GM23338 (cell line): Measurements from ENCODE around the gene PDE10A. TPM values are rescaled to one million over a fixed set of nuclear protein-coding genes. Genes with fewer than 3 reads are reported as not detected.

ENCODE experiments used
- ATAC-seq: fragments of 200-7000 bp; cut with Tn5 transposase; 3 replicates; pipeline ENCODE4 v1.9.1; 2020
- DNase-seq: peaks from one replicate; pipeline ENCODE4 v3.0.0-alpha.2; 2015; ENCODE audit warnings: low spot score
- H2AFZ ChIP-seq: fragments of 200-600 bp; sonication (generic); 2 replicates; pipeline ENCODE4 v1.8.0; 2016; ENCODE audit warnings: antibody characterized with exemption, mild to moderate bottlenecking, moderate library complexity
- H3F3A ChIP-seq: fragments of 200-600 bp; sonication (generic); replicated peaks from 2 replicates; pipeline ENCODE4 v1.8.0; 2017; ENCODE audit warnings: antibody characterized with exemption, mixed run types, low read depth
- H3K27ac ChIP-seq: fragments of 200-600 bp; sonication (generic); 2 replicates; pipeline ENCODE4 v1.6.1; 2016; ENCODE audit warnings: low read depth
- H3K27me3 ChIP-seq: fragments of 200-600 bp; sonication (generic); 2 replicates; pipeline ENCODE4 v1.8.0; 2016; ENCODE audit warnings: mild to moderate bottlenecking, mixed run types, moderate library complexity; ENCODE audit not compliant: insufficient read depth
- H3K36me3 ChIP-seq: fragments of 200-600 bp; sonication (generic); 2 replicates; pipeline ENCODE4 v1.8.0; 2016; ENCODE audit warnings: mild to moderate bottlenecking; ENCODE audit not compliant: insufficient read depth
- H3K4me1 ChIP-seq: fragments of 200-600 bp; sonication (generic); 2 replicates; pipeline ENCODE4 v1.8.0; 2016; ENCODE audit warnings: mild to moderate bottlenecking, moderate library complexity; ENCODE audit not compliant: insufficient read depth
- H3K4me2 ChIP-seq: fragments of 200-600 bp; sonication (generic); 2 replicates; pipeline ENCODE4 v1.7.1; 2017; ENCODE audit warnings: mixed run types
- H3K4me3 ChIP-seq: fragments of 200-600 bp; sonication (generic); 2 replicates; pipeline ENCODE4 v1.6.1; 2016; ENCODE audit warnings: mixed run types
- H3K79me2 ChIP-seq: fragments of 200-600 bp; sonication (generic); replicated peaks from 2 replicates; pipeline ENCODE4 v1.8.0; 2017; ENCODE audit warnings: mild to moderate bottlenecking; ENCODE audit not compliant: insufficient read depth
- H3K9me2 ChIP-seq: fragments of 200-600 bp; sonication (generic); 2 replicates; pipeline ENCODE4 v1.8.0; 2017; ENCODE audit not compliant: insufficient read depth
- H4K20me1 ChIP-seq: fragments of 200-600 bp; sonication (generic); replicated peaks from 2 replicates; pipeline ENCODE4 v1.8.0; 2017; ENCODE audit warnings: mild to moderate bottlenecking; ENCODE audit not compliant: insufficient read depth
- H3K27ac Mint-ChIP-seq: 2 replicates; pipeline ENCODE4 v1.8.0; 2020; ENCODE audit warnings: inconsistent platforms, mild to moderate bottlenecking, moderate library complexity, mixed read lengths
- H3K27me3 Mint-ChIP-seq: 3 replicates; pipeline ENCODE4 v1.8.0; 2022; ENCODE audit warnings: low read depth, mild to moderate bottlenecking, moderate library complexity, mixed read lengths, inconsistent platforms; ENCODE audit not compliant: insufficient read depth, poor library complexity
- H3K36me3 Mint-ChIP-seq: 3 replicates; pipeline ENCODE4 v1.8.0; 2021; ENCODE audit warnings: low read depth, mild to moderate bottlenecking, inconsistent platforms, moderate library complexity, mixed read lengths
- H3K4me1 Mint-ChIP-seq: 3 replicates; pipeline ENCODE4 v1.8.0; 2020; ENCODE audit warnings: mild to moderate bottlenecking, inconsistent platforms, mixed read lengths
- H3K4me3 Mint-ChIP-seq: 3 replicates; pipeline ENCODE4 v1.8.0; 2021; ENCODE audit warnings: moderate library complexity, mild to moderate bottlenecking, inconsistent platforms, mixed read lengths
- H3K9me3 Mint-ChIP-seq: 3 replicates; pipeline ENCODE4 v1.8.0; 2020; ENCODE audit warnings: moderate library complexity, mild to moderate bottlenecking, inconsistent platforms, mixed read lengths
- ETS1 ChIP-seq: IDR thresholded peaks from 2 replicates; pipeline ENCODE4 v1.6.1; 2016; ENCODE audit warnings: antibody characterized with exemption
- JUNB ChIP-seq: IDR thresholded peaks from one replicate; pipeline ENCODE4 v1.6.1; 2016; ENCODE audit warnings: antibody characterized with exemption; ENCODE audit not compliant: unreplicated experiment
- REST ChIP-seq: IDR thresholded peaks from one replicate; pipeline ENCODE4 v1.6.1; 2018; ENCODE audit warnings: antibody characterized with exemption; ENCODE audit not compliant: unreplicated experiment
- ZNF331 ChIP-seq: fragments of 250-450 bp; sonication (Bioruptor Pico); IDR thresholded peaks from 2 replicates; pipeline ENCODE4 v1.5.0; 2020; ENCODE audit warnings: low read depth, mild to moderate bottlenecking, moderate library complexity
- polyA plus RNA-seq: library from polyadenylated mRNA; unstranded; fragments of >200 nt; fragmentation: Nextera tagmentation; extraction: Ambion mirVana; gene quantifications from 2 replicates; pipeline ENCODE4 v1.2.1, GENCODE V29; 2016
- total RNA-seq: library from RNA; depleted of rRNA; stranded (reverse); fragments of >200 nt; shearing (Covaris generic); gene quantifications from 2 replicates; pipeline ENCODE4 v1.2.3, GENCODE V29; 2014
- TF ChIP-seq, protein P1 (sequence below), 2 experiments: fragments of 200-600 bp in 1 of 2; sonication (generic) in 1 of 2; conservative IDR thresholded peaks; 2 replicates each; pipeline versions ENCODE4 v1.5.1 to v1.6.1; 2016 to 2017; ENCODE audit warnings: antibody characterized with exemption in 2 of 2, low read depth in 2 of 2, mild to moderate bottlenecking in 2 of 2, moderate library complexity in 1 of 2

The PDE10A gene
- total and polyA plus RNA-seq, 2 experiments from 2014 or later: 0.50 to 3.9 TPM

GRCh38 chr6:165692106-165692653, 29.1 kb upstream of the PDE10A start:
- no peak overlapping the region for H3K27ac Mint-ChIP-seq
- no peak overlapping the region for H3K27ac ChIP-seq
- H3K4me1 ChIP-seq: no peaks in the 10 kb centered on the region
- no peaks in the 10 kb centered on the region for H3K4me1 Mint-ChIP-seq
- H3K27me3 ChIP-seq: no peaks in the 10 kb centered on the region
- H3K9me2 ChIP-seq: no peaks in the 10 kb centered on the region
- H4K20me1 ChIP-seq: no peaks in the 10 kb centered on the region
- H3K79me2 ChIP-seq: no peaks in the 10 kb centered on the region
- peaks cover 2% of the 10 kb centered on the region for H3K27me3 Mint-ChIP-seq
- no peaks in the 10 kb centered on the region for H3K36me3 ChIP-seq
- no peaks in the 10 kb centered on the region for H3K36me3 Mint-ChIP-seq
- no peak overlapping the region for H3K4me3 ChIP-seq
- no peak overlapping the region for H3K4me2 ChIP-seq
- no peaks in the 10 kb centered on the region for H3F3A ChIP-seq
- no peak overlapping the region for H2AFZ ChIP-seq
- no peak for ATAC-seq
- H3K9me3 Mint-ChIP-seq: no peaks in the 10 kb centered on the region
- DNase-seq: no peak
- no peak overlapping the region for H3K4me3 Mint-ChIP-seq
- TF ChIP-seq ZNF331 (CRISPR knock-in tag) (no peak), ETS1 (no peak), REST (no peak)

DNA sequence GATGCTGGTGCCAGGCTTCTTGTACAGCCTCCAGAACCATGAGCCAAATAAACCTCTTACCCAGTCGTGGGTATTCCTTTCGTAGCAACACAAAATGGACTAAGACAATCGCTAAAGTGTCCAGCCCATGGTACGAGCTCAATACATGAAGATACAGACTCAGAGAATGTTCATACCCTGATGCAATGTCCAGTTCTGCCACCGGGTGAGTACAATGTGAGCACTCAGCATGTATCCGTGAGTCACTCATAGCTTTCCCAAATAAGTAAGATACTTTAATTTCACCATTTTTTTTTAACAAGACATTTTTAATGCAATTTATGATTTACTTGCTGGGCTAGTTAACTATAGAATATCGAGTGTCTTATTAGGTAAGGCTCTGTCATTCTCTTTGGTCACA, 26.7 kb upstream of the PDE10A start:
- Histone ChIP-seq H3K4me3 (no peak overlapping the region), H3F3A (no peaks in the 10 kb centered on the region), H3K4me2 (no peak overlapping the region), H3K36me3 (no peaks in the 10 kb centered on the region), H2AFZ (no peak overlapping the region), H4K20me1 (no peaks in the 10 kb centered on the region), H3K9me2 (no peaks in the 10 kb centered on the region), H3K27me3 (no peaks in the 10 kb centered on the region), H3K27ac (no peak overlapping the region), H3K79me2 (no peaks in the 10 kb centered on the region), H3K4me1 (no peaks in the 10 kb centered on the region)
- no peak overlapping the region for H3K4me3 Mint-ChIP-seq
- no peaks in the 10 kb centered on the region for H3K4me1 Mint-ChIP-seq
- no peak overlapping the region for H3K27ac Mint-ChIP-seq
- DNase-seq: no peak
- no peaks in the 10 kb centered on the region for H3K36me3 Mint-ChIP-seq
- H3K9me3 Mint-ChIP-seq: no peaks in the 10 kb centered on the region
- peaks cover 2% of the 10 kb centered on the region for H3K27me3 Mint-ChIP-seq
- ATAC-seq: no peak
- TF ChIP-seq, protein P1, sequence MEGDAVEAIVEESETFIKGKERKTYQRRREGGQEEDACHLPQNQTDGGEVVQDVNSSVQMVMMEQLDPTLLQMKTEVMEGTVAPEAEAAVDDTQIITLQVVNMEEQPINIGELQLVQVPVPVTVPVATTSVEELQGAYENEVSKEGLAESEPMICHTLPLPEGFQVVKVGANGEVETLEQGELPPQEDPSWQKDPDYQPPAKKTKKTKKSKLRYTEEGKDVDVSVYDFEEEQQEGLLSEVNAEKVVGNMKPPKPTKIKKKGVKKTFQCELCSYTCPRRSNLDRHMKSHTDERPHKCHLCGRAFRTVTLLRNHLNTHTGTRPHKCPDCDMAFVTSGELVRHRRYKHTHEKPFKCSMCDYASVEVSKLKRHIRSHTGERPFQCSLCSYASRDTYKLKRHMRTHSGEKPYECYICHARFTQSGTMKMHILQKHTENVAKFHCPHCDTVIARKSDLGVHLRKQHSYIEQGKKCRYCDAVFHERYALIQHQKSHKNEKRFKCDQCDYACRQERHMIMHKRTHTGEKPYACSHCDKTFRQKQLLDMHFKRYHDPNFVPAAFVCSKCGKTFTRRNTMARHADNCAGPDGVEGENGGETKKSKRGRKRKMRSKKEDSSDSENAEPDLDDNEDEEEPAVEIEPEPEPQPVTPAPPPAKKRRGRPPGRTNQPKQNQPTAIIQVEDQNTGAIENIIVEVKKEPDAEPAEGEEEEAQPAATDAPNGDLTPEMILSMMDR (conservative IDR thresholded peaks at IDR 0.05; ENCODE audit: low read depth in 2 of 2): 0 out of 4 replicates have a peak, but pooled peaks of 1 of the 2 experiments have one; percentile 12
- TF ChIP-seq JUNB: no peak
